K562 (cell line): Measurements from ENCODE around the gene GLYATL3. TPM values are rescaled to one million over a fixed set of nuclear protein-coding genes. Genes with fewer than 3 reads are reported as not detected.

Source experiments
- ATAC-seq: fragments of 200-7000 bp; cut with Tn5 transposase; 3 replicates; pipeline ENCODE4 v1.9.1; 2020; ENCODE audit warnings: moderate library complexity
- BruUV-seq: library from RNA; stranded (reverse); fragments of 400-500 nt; replicated peaks from 2 replicates; lab custom pipeline; 2021; lab: Mats Ljungman, UMichigan
- CTCF ChIA-PET: fragments of 300-600 bp; formaldehyde crosslinking; extraction: SDS; loops from one replicate; lab custom pipeline; 2021; ENCODE audit warnings: low intra/inter-chr PET ratio; lab: Yijun Ruan, JAX
- POLR2A ChIA-PET: fragments of 300-600, 350-650 bp; sonication (Branson Sonifier 250); formaldehyde crosslinking; extraction: SDS; loops from one replicate; lab custom pipeline; 2021; ENCODE audit warnings: antibody characterized with exemption, inconsistent platforms; lab: Yijun Ruan, JAX
- DNase-seq, 4 experiments: peaks; one replicate each; pipeline versions ENCODE4 v3.0.0 to v3.0.0-alpha.2; 2011 to 2018; ENCODE audit warnings: low spot score in 3 of 4, mixed read lengths in 3 of 4; ENCODE audit errors: extremely low read depth in 1 of 4
- FAIRE-seq: peaks from 2 replicates; lab custom pipeline; 2011; peaks lifted over from hg19 to GRCh38; lab: Jason Lieb, UNC
- H2AFZ ChIP-seq: 2 replicates; pipeline ENCODE4 v1.6.0; 2011; ENCODE audit warnings: low read depth, low read length, control low read depth, inconsistent platforms
- H3K27ac ChIP-seq: fragments of 200-600 bp; 3 replicates; pipeline ENCODE4 v1.8.0; 2011; ENCODE audit warnings: low read depth, mild to moderate bottlenecking, control low read depth, inconsistent platforms, low read length, moderate library complexity, mixed read lengths; ENCODE audit errors: extremely low read depth
- H3K27me3 ChIP-seq, 2 experiments: fragments of 300-600 bp in 1 of 2; 2 replicates in 1 of 2; 3 replicates in 1 of 2; pipeline versions ENCODE4 v1.6.0 to v1.8.0; 2011; ENCODE audit warnings: inconsistent platforms in 2 of 2, low read length in 2 of 2, mild to moderate bottlenecking in 1 of 2, mixed read lengths in 1 of 2, moderate library complexity in 1 of 2; ENCODE audit not compliant: control insufficient read depth in 2 of 2, insufficient read depth in 2 of 2
- H3K36me3 ChIP-seq: fragments of 300-600 bp; 3 replicates; pipeline ENCODE4 v1.8.0; 2011; ENCODE audit warnings: mild to moderate bottlenecking, low read length, inconsistent platforms; ENCODE audit not compliant: control insufficient read depth, insufficient read depth
- H3K4me1 ChIP-seq, 2 experiments: fragments of 200-600 bp in 1 of 2; replicated peaks in 1 of 2; 2 replicates in 1 of 2; 3 replicates in 1 of 2; pipeline versions ENCODE4 v1.5.1 to v1.8.0; 2011; ENCODE audit warnings: inconsistent platforms in 2 of 2, low read length in 2 of 2, mild to moderate bottlenecking in 1 of 2, mixed read lengths in 1 of 2, moderate library complexity in 1 of 2; ENCODE audit not compliant: control insufficient read depth in 2 of 2, insufficient read depth in 2 of 2
- H3K4me2 ChIP-seq: 2 replicates; pipeline ENCODE4 v1.6.1; 2011; ENCODE audit warnings: low read length, control low read depth, inconsistent platforms, mixed read lengths; ENCODE audit not compliant: insufficient read depth
- H3K4me3 ChIP-seq: fragments of 200-600 bp; sonication (generic), shearing (Covaris generic); 2 replicates; pipeline ENCODE4 v1.5.1; 2016; ENCODE audit warnings: control low read depth, inconsistent platforms
- H3K79me2 ChIP-seq: fragments of 200-600 bp; 3 replicates; pipeline ENCODE4 v1.8.0; 2011; ENCODE audit warnings: low read length, inconsistent platforms; ENCODE audit not compliant: control insufficient read depth, insufficient read depth
- H3K9ac ChIP-seq, 2 experiments: 2 replicates each; pipeline versions ENCODE4 v1.6.0 to v1.6.1; 2011; ENCODE audit warnings: low read depth in 2 of 2, low read length in 2 of 2, control low read depth in 1 of 2, inconsistent platforms in 1 of 2, mild to moderate bottlenecking in 1 of 2, mixed read lengths in 1 of 2; ENCODE audit not compliant: insufficient read depth in 1 of 2
- H3K9me1 ChIP-seq: one replicate; pipeline ENCODE4 v1.6.0; 2011; ENCODE audit warnings: inconsistent platforms, mild to moderate bottlenecking, low read length, moderate library complexity; ENCODE audit not compliant: control insufficient read depth, insufficient read depth
- H3K9me3 ChIP-seq: replicated peaks from 2 replicates; pipeline ENCODE4 v1.5.1; 2011; ENCODE audit warnings: low read depth, low read length, inconsistent platforms; ENCODE audit not compliant: control insufficient read depth, insufficient read depth
- H4K20me1 ChIP-seq: replicated peaks from 2 replicates; pipeline ENCODE4 v1.6.1; 2011; ENCODE audit warnings: low read length, inconsistent platforms, mixed read lengths; ENCODE audit not compliant: control insufficient read depth, insufficient read depth
- E2F4 ChIP-seq: sonication (generic); formaldehyde crosslinking; IDR thresholded peaks from 2 replicates; pipeline ENCODE4 v1.8.0; 2022; ENCODE audit warnings: mild to moderate bottlenecking, low read depth, missing genetic modification reagents
- ERF ChIP-seq: fragments of 450-650 bp; formaldehyde crosslinking; IDR thresholded peaks from 2 replicates; pipeline ENCODE4 v1.4.0; 2020; ENCODE audit warnings: mild to moderate bottlenecking, mixed read lengths
- GATA2 ChIP-seq: sonication (generic); formaldehyde crosslinking; IDR thresholded peaks from 2 replicates; pipeline ENCODE4 v1.4.0; 2020; ENCODE audit warnings: mild to moderate bottlenecking, missing genetic modification reagents
- HDAC6 ChIP-seq: IDR thresholded peaks from 2 replicates; pipeline ENCODE4 v1.6.1; 2012; ENCODE audit warnings: low read depth, mild to moderate bottlenecking, control low read depth, inconsistent platforms, low read length, moderate library complexity
- KLF6 ChIP-seq: fragments of 250-450 bp; sonication (Bioruptor Pico); IDR thresholded peaks from 2 replicates; pipeline ENCODE4 v1.4.0; 2020; ENCODE audit warnings: mild to moderate bottlenecking, moderate library complexity, borderline replicate concordance
- NBN ChIP-seq: fragments of 450-650 bp; IDR thresholded peaks from 2 replicates; pipeline ENCODE4 v1.6.1; 2016; ENCODE audit warnings: low read depth, mild to moderate bottlenecking
- NFATC3 ChIP-seq: fragments of 450-650 bp; IDR thresholded peaks from 2 replicates; pipeline ENCODE4 v1.6.1; 2017; ENCODE audit warnings: mild to moderate bottlenecking
- PML ChIP-seq: IDR thresholded peaks from 2 replicates; pipeline ENCODE4 v1.6.1; 2012; ENCODE audit warnings: low read length, inconsistent platforms
- RCOR1 ChIP-seq, 2 experiments: IDR thresholded peaks; 2 replicates each; pipeline ENCODE4 v1.6.1; 2012; ENCODE audit warnings: low read depth in 2 of 2, low read length in 2 of 2, borderline replicate concordance in 1 of 2, improper control_type of control experiment in 1 of 2
- RHOXF2B ChIP-seq: fragments of 250-450 bp; sonication (Bioruptor Pico); conservative IDR thresholded peaks from 2 replicates; pipeline ENCODE4 v1.5.1; 2021
- SLC30A9 ChIP-seq: fragments of 250-450 bp; sonication (Bioruptor Pico); IDR thresholded peaks from 2 replicates; pipeline ENCODE4 v1.8.0; 2022; ENCODE audit warnings: mild to moderate bottlenecking, moderate library complexity
- SMAD2 ChIP-seq: fragments of 150-350 bp; IDR thresholded peaks from 2 replicates; pipeline ENCODE4 v1.6.1; 2014; ENCODE audit warnings: low read depth, mild to moderate bottlenecking, low read length
- TOE1 ChIP-seq, 2 experiments: fragments of 450-650 bp in 1 of 2; sonication (generic) in 1 of 2; formaldehyde crosslinking in 1 of 2; IDR thresholded peaks; 2 replicates each; pipeline versions ENCODE4 v1.7.1 to v1.8.0; 2016 to 2022; ENCODE audit warnings: borderline replicate concordance in 2 of 2, mild to moderate bottlenecking in 2 of 2, antibody characterized with exemption in 1 of 2, inconsistent platforms in 1 of 2, low read depth in 1 of 2, missing genetic modification reagents in 1 of 2, moderate library complexity in 1 of 2
- ZNF436 ChIP-seq: fragments of 250-450, 450-650 bp; sonication (Bioruptor Pico); formaldehyde crosslinking; IDR thresholded peaks from 2 replicates; pipeline ENCODE4 v1.7.0; 2020; ENCODE audit warnings: mild to moderate bottlenecking
- WGBS: fragments of 100-300 bp; shearing (Covaris generic); methylation state at CpG from one replicate; pipeline ENCODE4 v1.1.6; 2016; ENCODE audit warnings: low coverage, mixed read lengths; ENCODE audit not compliant: insufficient coverage; ENCODE audit errors: missing lambda C conversion rate; 5-methylcytosine and 5-hydroxymethylcytosine counted together
- in situ Hi-C: fragments of 300-500 bp; cut with MboI; formaldehyde crosslinking; loops from 4 replicates; pipeline ENCODE4 v1.15.0; 2018; ENCODE audit warnings: inconsistent platforms, mixed read lengths
- intact Hi-C: fragments of 100-400 bp; cut with micrococcal nuclease; formaldehyde crosslinking; loops from 2 replicates; pipeline ENCODE4 v1.14.2; 2022
- polyA plus RNA-seq, 8 experiments: library from polyadenylated mRNA; depleted of rRNA in 4 of 8; stranded (reverse) in 5 of 8; unstranded in 3 of 8; fragments of >200 nt; fragmentation: Nextera tagmentation in 2 of 8; fragmentation: Illumina TruSeq in 1 of 8; extraction: Ambion mirVana in 2 of 8; extraction: Trizol in 1 of 8; gene quantifications; 2 replicates each; pipeline versions ENCODE4 v1.2.1 to v1.2.3, GENCODE V29; 2011 to 2014; ENCODE audit warnings: inconsistent platforms in 1 of 8, missing spikeins in 1 of 8
- total RNA-seq, 7 experiments: library from RNA; depleted of rRNA in 6 of 7; stranded (reverse); fragments of >200 nt in 6 of 7; fragmentation: Illumina TruSeq in 2 of 7; extraction: Trizol in 2 of 7; gene quantifications; 2 replicates each; pipeline versions ENCODE4 v1.2.1 to v1.2.3, GENCODE V29; 2011 to 2021; ENCODE audit warnings: low replicate concordance in 1 of 7

The GLYATL3 gene
- total and polyA plus RNA-seq, 9 of the 15 experiments (the other 6 are each of a cell fraction or from before 2014, with no cell fraction given) = not detected

- intact Hi-C loops = no loop called here
- no peak overlapping the region for H3K4me2 ChIP-seq
- H3K4me1 ChIP-seq = no peaks in the 10 kb centered on the region
- no peak overlapping the region for H3K27ac ChIP-seq
- H3K36me3 ChIP-seq = peaks cover 54% of the 10 kb centered on the region
- TF ChIP-seq NFATC3 = no peak
- TF ChIP-seq SMAD2 = no peak
- no peak for TF ChIP-seq PML
- no peak for TF ChIP-seq SLC30A9 (CRISPR knock-in tag)
- no peak for TF ChIP-seq KLF6
- TF ChIP-seq NBN = no peak
- no peak for TF ChIP-seq HDAC6
- TF ChIP-seq E2F4 = no peak
- TF ChIP-seq ERF (CRISPR knock-in tag) = no peak
- no peak for TF ChIP-seq ZNF436
- no peak for TF ChIP-seq RCOR1 (IDR thresholded peaks at IDR 0.05; ENCODE audit: borderline replicate concordance in 1 of 2, low read depth in 2 of 2, low read length in 2 of 2)
- TF ChIP-seq RHOXF2B (CRISPR knock-in tag) = no peak
- no peak for TF ChIP-seq GATA2 (CRISPR knock-in tag)
- no peak for TF ChIP-seq TOE1 (IDR thresholded peaks at IDR 0.05; ENCODE audit: borderline replicate concordance)
- TF ChIP-seq TOE1 (CRISPR knock-in tag; IDR thresholded peaks at IDR 0.05; ENCODE audit: borderline replicate concordance, low read depth) = no peak
- ChIA-PET POLR2A (interaction anchor here (0.8 kb wide), 2 partner anchors 12 to 1237 kb away, joined by 3 read pairs; no protein-coding TSS in a partner anchor), CTCF (no interaction called here)
- H2AFZ ChIP-seq = no peak overlapping the region
- no peak overlapping the region for H3K9ac ChIP-seq
- no peaks in the 10 kb centered on the region for H4K20me1 ChIP-seq
- DNase-seq (no peak), ATAC-seq (no peak), FAIRE-seq (no peak)
- H3K9me3 ChIP-seq = no peaks in the 10 kb centered on the region
- H3K4me3 ChIP-seq = no peak overlapping the region
- H3K9me1 ChIP-seq = no peaks in the 10 kb centered on the region
- WGBS = 89% methylated on average over 4 of the region's 4 CpGs
- no TSS peak for BruUV-seq
- H3K79me2 ChIP-seq = no peaks in the 10 kb centered on the region
- no peaks in the 10 kb centered on the region for H3K27me3 ChIP-seq
- in situ Hi-C loops = no loop called here
These were observed 9.1 kb upstream of the GLYATL3 start for GRCh38 chr6:49490633-49491032.
